HUDEP-2 (cell line): Measurements from ENCODE around the gene SIGLEC1.

Experiments
- DNase-seq, 76 experiments: peaks; one replicate each; lab custom pipeline; 2025; ENCODE audit not compliant: unreplicated experiment in 76 of 76; lab: John Stamatoyannopoulos, UW

Gene SIGLEC1

DNA sequence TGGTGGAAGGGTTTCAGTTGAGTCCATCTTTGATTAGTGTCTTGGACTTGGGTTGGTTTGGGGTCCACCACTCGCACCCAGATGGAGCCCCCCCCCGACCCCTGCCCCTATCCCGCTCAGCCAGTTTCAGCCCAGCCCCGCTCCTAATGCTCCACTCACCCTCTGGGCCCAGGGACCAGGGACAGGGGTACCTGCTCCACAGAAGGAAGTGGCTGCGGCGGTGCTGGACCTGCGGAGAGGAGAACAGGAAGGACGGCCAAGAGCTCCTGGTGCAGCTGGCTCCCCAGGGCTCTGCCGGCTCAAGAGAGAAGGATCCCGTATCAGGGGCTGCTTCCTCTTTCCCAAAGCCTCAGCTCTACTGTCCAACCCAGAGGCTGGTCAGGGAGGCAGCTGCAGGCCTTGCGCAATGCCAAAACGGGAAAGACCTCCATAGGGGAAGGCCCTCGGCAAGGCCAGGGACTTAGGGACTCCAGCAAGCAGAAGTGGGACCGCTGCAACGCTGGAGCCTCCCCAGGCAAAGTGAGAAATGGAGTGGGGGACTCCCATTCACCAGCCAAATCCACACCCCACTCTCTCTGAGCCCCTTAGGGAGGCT is at the start of gene SIGLEC1:
Gene SIGLEC1, minus strand, starts transcription at position 322 of the 595 bp plus-strand sequence. CDS start 5,472 bp downstream, outside the sequence.
- DNase-seq, result no peak

- no peak for DNase-seq
Measured at GRCh38 chr20:3760655-3761348, 48.4 kb upstream of the SIGLEC1 start.

DNA sequence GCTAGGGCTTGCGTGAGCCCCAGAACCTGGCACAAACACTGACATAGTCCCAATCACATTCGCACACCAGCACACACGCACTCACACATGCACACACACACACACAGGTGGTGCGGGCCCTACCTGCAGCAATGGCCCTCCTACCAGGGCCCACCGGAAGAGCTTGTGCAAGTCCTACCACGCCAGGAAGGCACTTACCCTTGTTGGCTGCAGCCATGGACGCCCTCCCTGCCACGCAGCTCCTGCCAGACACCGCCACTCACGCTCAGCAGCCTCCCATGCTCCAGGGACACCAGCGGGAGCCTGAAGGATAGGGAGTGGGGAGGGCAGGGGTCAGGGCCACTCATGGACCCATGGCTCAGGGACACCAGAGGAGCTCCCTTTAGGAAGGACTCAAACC is 47.5 kb upstream of the SIGLEC1 start:
- no peak for DNase-seq

DNA sequence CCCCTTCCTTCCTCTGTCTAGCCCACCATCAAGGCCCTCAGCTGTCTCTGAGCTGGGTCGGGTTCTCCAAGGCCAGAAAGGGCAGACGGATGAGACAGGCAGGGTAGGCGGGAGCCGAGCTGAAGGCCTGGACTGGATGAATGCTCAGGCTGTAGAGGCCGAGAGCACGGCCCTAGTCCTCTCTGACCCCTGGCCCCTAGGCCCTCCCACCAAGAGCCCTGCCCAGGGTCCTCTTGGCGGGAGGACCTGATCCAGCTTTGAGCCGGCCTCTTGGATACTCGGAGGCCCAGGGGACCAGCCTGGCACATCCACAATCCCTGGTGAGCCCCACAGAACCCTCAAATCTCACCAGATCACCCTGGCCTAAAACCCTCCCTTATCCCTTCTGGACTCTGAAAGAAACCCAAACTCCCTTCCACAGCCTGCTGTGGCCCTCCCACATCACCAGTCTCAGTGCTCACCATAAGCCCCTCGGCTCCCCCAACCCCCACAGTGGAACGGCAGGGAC is 47.0 kb upstream of the SIGLEC1 start:
- no peak for DNase-seq

DNA sequence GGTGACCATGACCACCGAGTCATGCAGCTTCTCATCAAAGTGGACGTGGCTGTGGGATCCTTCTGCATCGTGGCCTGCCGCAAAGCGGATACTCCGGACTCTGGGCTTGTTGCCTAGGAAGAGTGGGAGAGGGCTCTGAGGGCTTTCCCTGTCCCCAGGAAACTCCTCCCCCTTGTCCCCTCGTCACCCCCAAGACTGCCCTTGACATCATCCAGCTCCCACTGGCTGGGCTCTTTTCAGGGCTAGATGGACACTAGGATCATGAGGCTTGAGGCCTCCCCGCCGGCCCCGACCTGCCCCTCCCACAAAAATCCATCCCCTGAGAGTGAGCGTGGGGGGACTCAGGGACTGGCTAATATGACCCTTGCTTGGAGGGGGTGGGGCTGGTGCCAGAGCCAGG is 46.2 kb upstream of the SIGLEC1 start:
- no peak for DNase-seq

GRCh38 chr20:3757268-3757667 is 44.9 kb upstream of the SIGLEC1 start:
- DNase-seq, result no peak

GRCh38 chr20:3755814-3756480 is 43.5 kb upstream of the SIGLEC1 start:
- DNase-seq, result no peak

- no peak for DNase-seq
Measured at GRCh38 chr20:3755269-3755668, 42.9 kb upstream of the SIGLEC1 start.

- DNase-seq, result no peak
Measured at GRCh38 chr20:3754276-3754630, 41.9 kb upstream of the SIGLEC1 start.

GRCh38 chr20:3753501-3754275 is 41.3 kb upstream of the SIGLEC1 start:
- peak in 1 of 76 experiments; percentile 21 for DNase-seq

DNA sequence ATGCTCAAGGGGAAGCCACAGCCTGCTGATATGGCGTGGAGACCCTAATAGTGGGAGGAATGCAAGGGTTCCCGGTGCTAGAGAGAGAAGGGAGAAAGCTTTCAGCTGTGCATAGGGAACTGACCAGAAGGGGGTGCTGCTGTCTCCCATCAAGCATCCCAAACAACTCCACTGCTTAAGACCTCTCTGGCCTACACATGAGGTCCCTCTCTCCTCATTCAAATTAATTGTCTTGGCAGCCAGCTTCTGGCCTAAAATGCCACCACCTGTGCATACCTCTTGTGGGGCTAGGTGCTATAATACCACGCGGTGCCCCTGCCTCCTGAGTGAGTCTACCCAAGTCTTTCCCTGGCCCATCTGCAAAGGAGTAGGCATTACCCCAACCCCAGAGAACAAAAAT is 40.7 kb upstream of the SIGLEC1 start:
- DNase-seq, result peak in 60 of 76 experiments; percentile 11 to 69 (median 41)

DNA sequence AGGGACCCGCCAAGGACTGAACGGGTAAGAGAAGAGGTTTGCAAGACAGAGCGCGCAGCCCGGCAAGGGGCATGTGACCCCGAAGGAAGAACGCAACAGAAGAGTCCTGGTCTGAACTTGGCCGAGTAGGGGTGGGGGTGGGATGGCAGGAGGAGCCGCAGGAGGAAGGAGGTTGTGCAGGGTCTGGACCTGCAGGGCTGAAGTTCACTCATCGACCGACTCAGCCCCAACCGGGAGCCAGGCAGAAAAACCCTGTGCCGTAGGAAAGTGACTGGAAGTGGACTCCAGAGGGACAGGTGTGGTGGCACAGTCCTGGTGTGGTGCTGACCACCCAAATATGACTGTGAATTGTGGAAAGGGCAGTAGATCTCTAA is 40.0 kb upstream of the SIGLEC1 start:
- DNase-seq, result no peak

DNA sequence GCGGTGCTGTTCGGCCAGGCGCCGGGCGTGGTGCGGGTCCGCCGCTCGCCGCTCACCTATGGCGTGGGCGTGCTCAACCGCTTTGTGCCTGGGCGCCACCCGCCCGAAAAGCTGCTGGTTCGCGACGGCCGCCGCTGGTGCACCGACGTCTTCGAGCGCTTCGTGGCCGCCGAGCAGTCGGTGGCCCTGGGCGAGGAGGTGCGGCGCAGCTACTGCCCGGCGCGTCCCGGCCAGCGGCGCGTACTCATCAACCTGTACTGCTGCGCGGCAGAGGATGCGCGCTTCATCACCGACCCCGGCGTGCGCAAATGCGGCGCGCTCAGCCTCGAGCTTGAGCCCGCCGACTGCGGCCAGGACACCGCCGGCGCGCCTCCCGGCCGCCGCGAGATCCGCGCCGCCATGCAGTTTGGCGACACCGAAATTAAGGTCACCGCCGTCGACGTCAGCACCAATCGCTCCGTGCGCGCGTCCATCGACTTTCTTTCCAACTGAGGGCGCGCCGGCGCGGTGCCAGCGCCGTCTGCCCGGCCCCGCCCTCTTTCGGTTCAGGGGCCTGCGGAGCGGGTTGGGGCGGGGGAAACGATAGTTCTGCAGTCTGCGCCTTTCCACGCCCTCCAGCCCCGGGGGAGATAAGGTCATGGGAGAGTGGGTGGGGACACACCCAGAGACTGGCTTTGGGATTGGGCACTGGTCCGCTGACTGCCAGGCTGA is 39.4 kb upstream of the SIGLEC1 start:
- DNase-seq, result peak in 74 of 76 experiments; percentile 25 to 98 (median 88)

DNA sequence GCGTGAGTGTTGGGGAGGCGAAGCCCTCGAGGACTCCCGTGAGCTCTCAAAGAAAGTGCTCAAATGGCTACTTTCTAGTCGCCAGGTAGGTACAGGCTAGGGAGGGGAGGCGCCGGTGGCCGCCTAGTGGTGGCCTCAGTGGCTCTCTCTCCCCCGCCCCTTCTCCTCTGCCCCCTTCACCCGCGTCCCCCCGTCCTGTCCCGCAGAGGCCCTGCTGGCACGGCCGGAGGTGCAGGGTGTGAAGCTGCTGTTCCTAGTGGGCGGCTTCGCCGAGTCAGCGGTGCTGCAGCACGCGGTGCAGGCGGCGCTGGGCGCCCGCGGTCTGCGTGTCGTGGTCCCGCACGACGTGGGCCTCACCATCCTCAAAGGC is 38.9 kb upstream of the SIGLEC1 start:
- no peak for DNase-seq

GRCh38 chr20:3749689-3750531 is 37.5 kb upstream of the SIGLEC1 start:
- no peak for DNase-seq

DNA sequence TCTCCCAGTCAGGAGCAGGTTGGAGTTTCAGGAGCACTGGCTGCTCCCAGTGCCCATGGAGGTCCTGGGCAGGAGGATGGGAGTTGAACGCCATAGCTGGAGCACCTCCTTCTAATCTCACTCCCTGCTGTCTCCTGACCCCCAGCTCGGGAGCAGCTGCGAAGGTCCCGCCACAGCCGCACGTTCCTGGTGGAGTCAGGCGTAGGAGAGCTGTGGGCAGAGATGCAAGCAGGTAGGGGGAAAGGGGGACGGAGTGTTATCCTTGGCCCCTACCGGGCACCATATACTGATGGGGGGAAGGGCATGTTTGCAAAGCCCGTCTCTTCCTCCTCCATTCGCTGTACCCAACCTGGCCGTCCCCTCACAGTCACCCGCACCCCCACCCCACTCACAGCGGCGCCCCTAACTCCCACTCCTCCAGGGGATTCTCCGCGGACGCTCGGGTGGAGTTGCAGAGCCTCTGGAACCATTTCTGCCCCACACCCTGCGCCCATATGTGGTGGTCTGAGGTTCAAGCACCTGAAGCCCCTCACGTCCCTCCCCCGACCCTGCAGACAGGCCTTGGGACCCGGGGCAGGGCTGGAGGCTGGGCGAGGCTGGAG is 36.8 kb upstream of the SIGLEC1 start:
- no peak for DNase-seq

DNA sequence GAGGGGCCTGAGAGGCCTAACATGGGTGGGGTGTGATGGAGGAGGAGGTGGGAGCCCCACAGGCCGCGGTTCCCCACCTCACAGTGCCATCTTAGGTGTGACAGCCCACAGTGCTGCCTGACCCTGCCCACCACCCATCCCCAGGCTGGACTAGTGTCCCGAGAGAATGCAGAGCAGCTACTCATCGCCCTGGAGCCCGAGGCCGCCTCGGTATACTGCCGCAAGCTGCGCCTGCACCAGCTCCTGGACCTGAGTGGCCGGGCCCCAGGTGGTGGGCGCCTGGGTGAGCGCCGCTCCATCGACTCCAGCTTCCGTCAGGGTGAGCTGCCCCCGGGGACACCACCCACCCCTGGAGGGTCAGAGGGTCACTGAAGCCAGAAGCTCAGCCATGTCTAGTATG is 35.7 kb upstream of the SIGLEC1 start:
- DNase-seq, result no peak

DNA sequence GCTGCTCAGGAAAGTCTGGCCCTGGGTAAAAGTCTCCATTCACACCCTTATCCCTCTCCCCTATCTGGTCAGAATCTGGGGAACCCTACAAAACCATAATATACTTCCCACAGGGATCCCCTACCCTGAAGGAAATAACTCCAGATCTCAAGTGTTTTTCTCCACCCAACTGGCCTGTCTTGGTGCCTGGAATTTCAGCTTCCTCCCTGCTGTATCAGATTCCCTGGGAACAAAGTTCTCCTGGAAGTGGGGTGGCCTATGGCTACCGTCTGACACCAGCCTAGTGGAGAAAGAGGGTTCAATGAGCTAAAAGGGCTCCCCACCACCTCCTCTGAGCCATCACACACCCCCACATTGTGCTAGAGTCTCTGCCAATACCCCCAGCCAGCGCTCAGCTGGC is 35.1 kb upstream of the SIGLEC1 start:
- DNase-seq, result no peak

DNA sequence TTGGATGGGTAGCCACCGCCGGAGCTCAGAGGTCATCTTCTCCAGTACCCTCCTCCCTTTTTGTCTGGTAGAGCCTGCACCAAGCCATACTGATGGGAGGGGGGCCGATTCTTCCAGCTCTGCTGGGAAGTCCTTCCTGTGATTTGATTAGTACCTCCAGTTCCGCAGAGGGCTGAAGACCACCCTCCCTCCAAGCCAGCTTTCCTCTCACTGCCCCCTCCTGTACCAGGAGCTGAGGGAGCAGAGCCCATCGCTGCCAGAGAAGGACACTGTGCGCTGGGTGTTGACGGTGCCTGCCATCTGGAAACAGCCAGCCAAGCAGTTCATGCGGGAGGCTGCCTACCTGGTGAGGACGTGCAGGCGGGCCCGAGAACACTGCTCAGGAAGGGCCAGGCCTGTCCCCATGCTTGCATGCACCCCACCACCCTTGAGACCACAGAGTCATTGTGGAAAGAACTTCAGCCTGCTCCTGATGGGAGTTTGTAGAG is 33.3 kb upstream of the SIGLEC1 start:
- DNase-seq, result no peak
